Measurements from ENCODE around the gene BLOC1S1. TPM values are rescaled to one million over a fixed set of nuclear protein-coding genes. Genes with fewer than 3 reads are reported as not detected.

BLOC1S1 gene
- total and polyA plus RNA-seq, 8 donors: 69.4 to 123 (median 77.1) TPM

DNA sequence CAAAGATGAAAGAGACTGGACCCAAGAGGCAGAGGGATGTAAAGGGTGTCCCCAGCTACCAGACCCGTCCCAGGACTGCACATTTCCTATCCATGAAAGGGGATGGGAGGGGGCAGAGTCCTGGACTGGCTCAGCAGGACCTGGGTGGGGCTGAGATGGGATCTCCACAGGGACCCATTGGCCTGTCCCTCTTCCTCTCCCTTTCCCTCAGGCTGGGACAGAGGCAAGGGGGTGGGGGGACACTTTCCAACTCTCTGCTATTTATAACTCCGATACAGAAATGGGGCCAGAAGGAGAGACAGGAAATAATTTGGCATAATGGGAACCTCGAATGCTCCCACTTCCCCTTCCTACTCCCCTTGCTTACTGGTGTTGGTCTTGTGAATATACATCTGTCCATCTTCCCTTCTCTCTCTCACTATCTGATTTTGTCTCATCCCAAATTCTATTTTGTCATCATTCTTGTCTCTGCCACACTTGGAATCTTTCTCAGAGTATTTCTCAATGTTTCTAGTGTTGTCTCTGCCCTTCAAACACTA lies 7.1 kb upstream of the BLOC1S1 start:
- intact Hi-C loops (cut with DNase I): no loop called here
- no peak overlapping the region for H3K27ac ChIP-seq
- peaks cover 0 to 38% of the 10 kb centered on the region in 2 donors for H3K27me3 ChIP-seq
- peak overlapping the region in 1 of 2 donors; percentile 58 for H3K4me3 ChIP-seq
- peaks cover 6 to 22% of the 10 kb centered on the region in 2 donors for H3K4me1 ChIP-seq
- DNase-seq (peak in 1 of 4 donors; percentile 28), ATAC-seq (no peak)
- TF ChIP-seq, protein P1, sequence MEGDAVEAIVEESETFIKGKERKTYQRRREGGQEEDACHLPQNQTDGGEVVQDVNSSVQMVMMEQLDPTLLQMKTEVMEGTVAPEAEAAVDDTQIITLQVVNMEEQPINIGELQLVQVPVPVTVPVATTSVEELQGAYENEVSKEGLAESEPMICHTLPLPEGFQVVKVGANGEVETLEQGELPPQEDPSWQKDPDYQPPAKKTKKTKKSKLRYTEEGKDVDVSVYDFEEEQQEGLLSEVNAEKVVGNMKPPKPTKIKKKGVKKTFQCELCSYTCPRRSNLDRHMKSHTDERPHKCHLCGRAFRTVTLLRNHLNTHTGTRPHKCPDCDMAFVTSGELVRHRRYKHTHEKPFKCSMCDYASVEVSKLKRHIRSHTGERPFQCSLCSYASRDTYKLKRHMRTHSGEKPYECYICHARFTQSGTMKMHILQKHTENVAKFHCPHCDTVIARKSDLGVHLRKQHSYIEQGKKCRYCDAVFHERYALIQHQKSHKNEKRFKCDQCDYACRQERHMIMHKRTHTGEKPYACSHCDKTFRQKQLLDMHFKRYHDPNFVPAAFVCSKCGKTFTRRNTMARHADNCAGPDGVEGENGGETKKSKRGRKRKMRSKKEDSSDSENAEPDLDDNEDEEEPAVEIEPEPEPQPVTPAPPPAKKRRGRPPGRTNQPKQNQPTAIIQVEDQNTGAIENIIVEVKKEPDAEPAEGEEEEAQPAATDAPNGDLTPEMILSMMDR (IDR thresholded peaks at IDR 0.05): no peak
- H3K9me3 ChIP-seq: no peaks in the 10 kb centered on the region
- H3K36me3 ChIP-seq: no peaks in the 10 kb centered on the region

DNA sequence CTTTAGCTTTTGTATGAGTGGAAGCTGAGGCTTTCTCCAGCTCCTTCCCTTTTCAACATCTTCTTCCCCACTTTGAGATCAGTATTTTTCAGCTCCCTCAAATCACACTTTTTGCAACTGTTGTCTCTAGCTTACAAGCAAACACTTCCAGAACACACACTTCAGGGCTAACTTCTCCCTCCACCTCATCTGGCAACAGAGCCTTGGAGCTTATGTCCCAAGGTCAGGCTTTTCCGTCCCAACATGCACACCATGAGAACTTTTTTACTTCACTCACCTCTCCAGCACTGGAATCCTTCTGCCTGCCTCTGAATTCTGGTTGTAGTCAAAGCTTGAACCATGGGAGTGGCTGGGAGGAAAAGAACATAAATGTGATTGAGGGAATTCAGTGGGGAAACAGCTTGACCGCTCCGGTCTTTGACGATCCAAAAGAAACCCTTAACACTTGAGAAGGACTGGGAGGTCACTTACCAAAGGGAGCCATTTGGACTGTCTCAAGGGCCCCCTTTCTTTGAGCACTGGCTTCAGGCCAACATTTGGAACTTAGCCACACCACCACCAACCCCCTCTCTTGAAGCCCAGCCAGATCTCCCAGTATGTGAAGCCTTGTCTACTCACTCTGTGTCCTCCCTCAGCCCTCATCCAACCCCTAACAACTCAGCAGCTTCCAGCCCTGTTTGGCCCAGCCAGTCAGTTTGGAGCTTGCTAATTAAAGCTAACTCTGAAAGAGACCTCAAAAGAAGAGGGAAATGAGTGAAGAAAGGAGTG lies 3.9 kb upstream of the BLOC1S1 start:
- H3K4me1 ChIP-seq: peaks cover 9 to 36% of the 10 kb centered on the region in 2 donors
- H3K27me3 ChIP-seq: peaks cover 0 to 27% of the 10 kb centered on the region in 2 donors
- intact Hi-C loops (cut with DNase I): no loop called here
- TF ChIP-seq, protein P1 (IDR thresholded peaks at IDR 0.05): no peak
- H3K4me3 ChIP-seq: no peak overlapping the region
- H3K36me3 ChIP-seq: no peaks in the 10 kb centered on the region
- H3K9me3 ChIP-seq: no peaks in the 10 kb centered on the region
- no peak overlapping the region for H3K27ac ChIP-seq
- ATAC-seq: no peak
- peak in 1 of 4 donors; percentile 57 for DNase-seq

DNA sequence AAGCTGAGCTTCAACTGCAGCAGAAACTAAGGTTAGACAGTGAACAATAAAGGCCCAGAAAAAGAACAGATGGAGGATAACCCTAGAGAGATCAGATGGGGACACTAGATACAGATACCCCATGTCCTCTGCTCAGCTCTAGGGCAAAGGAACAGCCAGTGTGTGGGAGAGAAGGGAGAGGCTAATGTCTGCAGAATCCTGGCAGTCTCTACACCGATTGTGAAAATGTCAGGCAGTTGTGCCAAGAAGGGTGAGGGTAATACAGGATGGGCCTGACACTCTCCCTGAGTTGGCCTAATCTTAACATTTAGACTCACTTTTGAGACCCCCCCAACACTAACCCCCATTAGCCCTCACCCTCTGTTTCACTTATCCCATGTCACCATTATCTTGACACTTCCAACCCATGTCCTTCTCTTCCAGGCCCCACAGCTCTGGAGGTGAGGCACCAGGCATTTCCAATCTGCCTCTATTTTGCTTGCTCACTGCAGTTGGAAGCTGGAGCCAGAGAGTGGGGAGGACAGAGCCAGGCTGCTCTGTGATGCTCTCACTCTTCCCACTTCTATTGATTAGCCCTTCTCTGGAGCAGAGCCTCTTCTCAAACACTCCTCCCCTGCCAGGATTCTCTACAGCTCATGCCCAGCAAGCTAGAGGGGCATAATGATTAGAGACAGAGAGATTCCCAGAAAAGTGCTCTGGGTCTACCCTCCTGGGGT lies 3.0 kb upstream of the BLOC1S1 start:
- DNase-seq: no peak
- peaks cover 17 to 38% of the 10 kb centered on the region in 2 donors for H3K4me1 ChIP-seq
- H3K36me3 ChIP-seq: no peaks in the 10 kb centered on the region
- TF ChIP-seq, protein P1 (IDR thresholded peaks at IDR 0.05): no peak
- ATAC-seq: no peak
- peaks cover 0 to 18% of the 10 kb centered on the region in 2 donors for H3K27me3 ChIP-seq
- no peaks in the 10 kb centered on the region for H3K9me3 ChIP-seq
- intact Hi-C loops (cut with DNase I): no loop called here
- no peak overlapping the region for H3K27ac ChIP-seq
- H3K4me3 ChIP-seq: no peak overlapping the region

DNA sequence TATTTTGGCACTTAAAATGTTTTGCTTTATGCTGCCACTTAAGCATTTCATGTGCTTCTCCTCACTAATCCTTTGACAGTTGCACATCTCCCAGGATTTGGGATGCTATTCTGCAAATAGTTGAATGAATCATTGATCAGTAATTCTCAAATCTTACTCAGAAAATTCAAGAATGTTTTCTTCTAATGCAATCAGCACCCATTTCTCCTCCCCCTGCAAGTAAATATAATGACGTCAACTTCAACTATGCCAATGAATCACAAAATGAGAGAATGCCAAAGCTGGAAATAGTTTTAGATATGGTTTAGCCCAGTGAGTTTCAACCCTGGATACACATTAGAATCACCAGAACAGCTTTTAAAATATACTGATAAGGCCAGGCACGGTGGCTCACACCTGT lies 2.1 kb upstream of the BLOC1S1 start:
- Histone ChIP-seq H3K27me3 (peaks cover 0 to 13% of the 10 kb centered on the region in 2 donors), H3K4me3 (no peak overlapping the region), H3K4me1 (peaks cover 20 to 38% of the 10 kb centered on the region in 2 donors), H3K27ac (no peak overlapping the region), H3K36me3 (no peaks in the 10 kb centered on the region), H3K9me3 (no peaks in the 10 kb centered on the region)
- intact Hi-C loops (cut with DNase I): no loop called here
- DNase-seq: no peak
- TF ChIP-seq, protein P1 (IDR thresholded peaks at IDR 0.05): no peak
- ATAC-seq: no peak
